ENCODE results near the gene SYCE1.

SYCE1 gene

DNA sequence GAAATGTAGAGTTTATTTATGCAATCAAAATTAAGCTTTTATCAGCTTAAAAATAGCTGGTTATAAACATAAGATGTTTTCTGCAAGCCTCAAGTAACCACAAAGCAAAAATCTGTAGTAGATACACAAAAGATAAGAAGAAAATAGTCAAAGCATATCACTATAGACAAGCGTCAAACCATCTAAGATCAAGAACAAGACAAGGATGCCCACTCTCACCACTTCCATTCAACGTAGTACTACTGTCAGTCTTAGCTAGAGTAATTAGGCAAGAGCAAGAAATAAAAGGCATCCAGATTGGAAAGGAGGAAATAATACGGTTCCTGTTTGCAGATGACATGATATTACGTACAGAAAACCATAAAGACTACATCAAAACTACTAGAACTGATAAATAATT is 55.7 kb downstream of the SYCE1 start:
- DNase-seq = no peak
